ENCODE results near the gene TNRC6A. TPM values are rescaled to one million over a fixed set of nuclear protein-coding genes. Genes with fewer than 3 reads are reported as not detected.

Gene TNRC6A
- total RNA-seq, 1 donor from 2014 or later: 53.0 TPM

DNA sequence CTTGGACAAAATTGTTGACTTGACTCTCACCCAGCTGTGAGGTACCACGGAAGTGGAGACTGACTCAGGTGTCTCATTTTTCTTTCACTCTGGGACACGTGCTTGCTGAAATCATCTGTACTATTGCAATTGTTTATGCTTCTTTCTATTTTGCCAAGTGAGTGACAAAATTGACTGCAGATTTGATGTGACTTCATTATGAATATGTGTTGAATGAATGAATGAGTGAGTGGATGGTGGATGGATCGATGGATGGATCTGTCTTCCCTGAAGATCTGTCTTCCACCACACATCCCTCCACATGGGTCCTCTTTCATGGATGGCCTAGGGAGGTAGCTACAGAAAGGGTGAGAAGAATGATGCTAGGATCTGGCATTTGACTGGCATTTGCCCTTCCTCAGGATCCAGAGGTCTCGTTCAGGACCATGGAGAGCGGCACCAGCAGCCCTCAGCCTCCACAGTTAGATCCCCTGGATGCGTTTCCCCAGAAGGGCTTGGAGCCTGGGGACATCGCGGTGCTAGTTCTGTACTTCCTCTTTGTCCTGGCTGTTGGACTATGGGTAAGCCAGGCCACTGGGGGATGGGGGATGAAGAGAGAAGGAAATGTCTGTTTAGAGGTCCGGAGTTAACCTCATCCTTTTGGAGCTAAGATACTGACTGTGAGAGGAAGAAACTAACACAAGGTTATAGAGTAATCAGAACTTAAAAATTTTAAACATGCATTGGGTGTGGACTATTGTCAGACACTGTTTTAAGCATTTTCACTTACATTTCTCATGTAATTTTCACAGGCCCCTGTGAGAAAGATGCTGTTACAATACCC, 129.0 kb downstream of the TNRC6A start:
- intact Hi-C loops (cut with DNase I): no loop called here
- H3K9me3 ChIP-seq: no peaks in the 10 kb centered on the region
- no peak for DNase-seq (ENCODE audit: extremely low spot score in 2 of 2)
- H3K4me1 ChIP-seq: peaks cover 11% of the 10 kb centered on the region
- H3K27ac ChIP-seq: no peak overlapping the region
- no peaks in the 10 kb centered on the region for H3K27me3 ChIP-seq
- H3K36me3 ChIP-seq: no peaks in the 10 kb centered on the region
- H3K4me3 ChIP-seq: no peak overlapping the region
- no peak for TF ChIP-seq POLR2A (IDR thresholded peaks at IDR 0.05)
- TF ChIP-seq, protein P1, sequence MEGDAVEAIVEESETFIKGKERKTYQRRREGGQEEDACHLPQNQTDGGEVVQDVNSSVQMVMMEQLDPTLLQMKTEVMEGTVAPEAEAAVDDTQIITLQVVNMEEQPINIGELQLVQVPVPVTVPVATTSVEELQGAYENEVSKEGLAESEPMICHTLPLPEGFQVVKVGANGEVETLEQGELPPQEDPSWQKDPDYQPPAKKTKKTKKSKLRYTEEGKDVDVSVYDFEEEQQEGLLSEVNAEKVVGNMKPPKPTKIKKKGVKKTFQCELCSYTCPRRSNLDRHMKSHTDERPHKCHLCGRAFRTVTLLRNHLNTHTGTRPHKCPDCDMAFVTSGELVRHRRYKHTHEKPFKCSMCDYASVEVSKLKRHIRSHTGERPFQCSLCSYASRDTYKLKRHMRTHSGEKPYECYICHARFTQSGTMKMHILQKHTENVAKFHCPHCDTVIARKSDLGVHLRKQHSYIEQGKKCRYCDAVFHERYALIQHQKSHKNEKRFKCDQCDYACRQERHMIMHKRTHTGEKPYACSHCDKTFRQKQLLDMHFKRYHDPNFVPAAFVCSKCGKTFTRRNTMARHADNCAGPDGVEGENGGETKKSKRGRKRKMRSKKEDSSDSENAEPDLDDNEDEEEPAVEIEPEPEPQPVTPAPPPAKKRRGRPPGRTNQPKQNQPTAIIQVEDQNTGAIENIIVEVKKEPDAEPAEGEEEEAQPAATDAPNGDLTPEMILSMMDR (IDR thresholded peaks at IDR 0.05): no peak
- no peak for TF ChIP-seq POLR2AphosphoS5 (IDR thresholded peaks at IDR 0.05; ENCODE audit: insufficient read depth in 1 of 2, low read depth in 1 of 2)

DNA sequence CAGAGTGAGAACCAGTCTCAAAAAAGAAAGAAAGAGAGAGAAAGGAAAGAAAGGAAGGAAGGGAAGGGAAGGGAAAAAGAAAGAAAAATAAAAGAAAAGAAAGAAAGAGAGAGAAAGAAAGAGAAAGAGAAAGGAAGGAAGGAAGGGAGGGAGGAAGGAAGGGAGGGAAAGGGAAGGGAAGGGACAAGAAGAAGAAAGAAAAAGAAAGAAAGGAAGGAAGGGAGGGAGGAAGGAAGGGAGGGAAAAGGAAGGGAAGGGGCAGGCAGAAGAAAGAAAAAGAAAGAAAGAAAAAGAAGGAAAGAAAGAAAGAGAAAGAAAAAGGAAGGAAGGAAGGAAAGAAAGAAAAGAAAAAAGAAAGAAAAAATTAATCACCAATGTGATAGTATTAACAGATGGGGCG, 132.0 kb downstream of the TNRC6A start:
- Histone ChIP-seq H3K36me3 (no peaks in the 10 kb centered on the region), H3K27ac (no peak overlapping the region), H3K9me3 (no peaks in the 10 kb centered on the region), H3K4me3 (no peak overlapping the region), H3K27me3 (no peaks in the 10 kb centered on the region), H3K4me1 (no peaks in the 10 kb centered on the region)
- intact Hi-C loops (cut with DNase I): no loop called here
- no peak for DNase-seq (ENCODE audit: extremely low spot score in 2 of 2)
- TF ChIP-seq POLR2AphosphoS5 (IDR thresholded peaks at IDR 0.05; ENCODE audit: insufficient read depth in 1 of 2, low read depth in 1 of 2) (no peak), POLR2A (IDR thresholded peaks at IDR 0.05) (no peak)
- TF ChIP-seq, protein P1 (IDR thresholded peaks at IDR 0.05): no peak

DNA sequence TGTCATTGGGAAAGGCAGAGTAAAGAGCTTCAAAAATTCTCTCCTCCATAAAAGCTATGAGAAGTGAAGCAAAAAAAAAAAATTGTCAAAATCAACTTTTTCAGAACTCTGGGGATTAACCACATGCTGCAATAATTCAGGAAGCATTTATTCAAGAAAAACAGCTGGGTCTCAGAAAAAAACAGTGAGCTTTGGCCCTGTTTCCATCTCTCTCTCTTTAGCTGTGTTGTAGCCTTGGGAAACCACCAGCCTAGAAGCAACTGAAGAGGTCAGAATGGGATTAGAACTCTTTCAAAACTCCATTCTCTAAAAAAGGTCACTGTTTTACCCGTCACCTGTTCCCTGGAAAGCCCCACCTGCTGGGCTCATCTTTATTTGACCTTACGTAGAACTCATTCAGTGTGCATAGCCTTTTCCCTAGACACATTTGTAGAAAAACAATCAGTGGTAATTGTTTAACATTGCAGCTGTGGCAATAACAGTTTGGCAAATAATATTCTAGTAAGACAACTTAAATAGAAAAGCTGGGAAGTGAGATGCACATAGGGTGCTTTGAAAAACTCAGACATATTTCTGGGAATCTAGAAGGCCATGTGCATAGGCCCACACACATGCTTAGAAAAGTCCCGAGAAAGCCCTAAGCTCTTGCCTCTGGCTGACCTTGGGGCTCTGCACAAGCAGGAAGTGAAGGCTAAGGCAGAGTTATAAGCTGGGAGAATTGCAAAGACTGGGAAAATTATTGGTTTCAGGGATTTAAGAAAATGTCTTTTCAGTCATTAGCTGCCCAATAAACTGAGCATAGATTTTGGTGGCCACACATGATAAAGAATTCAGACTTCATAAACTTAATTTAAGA, 134.4 kb downstream of the TNRC6A start:
- H3K4me1 ChIP-seq: no peaks in the 10 kb centered on the region
- H3K9me3 ChIP-seq: no peaks in the 10 kb centered on the region
- DNase-seq (ENCODE audit: extremely low spot score in 2 of 2): no peak
- H3K27ac ChIP-seq: no peak overlapping the region
- H3K27me3 ChIP-seq: no peaks in the 10 kb centered on the region
- no peak overlapping the region for H3K4me3 ChIP-seq
- TF ChIP-seq, protein P1 (IDR thresholded peaks at IDR 0.05): no peak
- TF ChIP-seq POLR2A (IDR thresholded peaks at IDR 0.05) (no peak), POLR2AphosphoS5 (IDR thresholded peaks at IDR 0.05; ENCODE audit: insufficient read depth in 1 of 2, low read depth in 1 of 2) (no peak)
- intact Hi-C loops (cut with DNase I): no loop called here
- H3K36me3 ChIP-seq: no peaks in the 10 kb centered on the region

DNA sequence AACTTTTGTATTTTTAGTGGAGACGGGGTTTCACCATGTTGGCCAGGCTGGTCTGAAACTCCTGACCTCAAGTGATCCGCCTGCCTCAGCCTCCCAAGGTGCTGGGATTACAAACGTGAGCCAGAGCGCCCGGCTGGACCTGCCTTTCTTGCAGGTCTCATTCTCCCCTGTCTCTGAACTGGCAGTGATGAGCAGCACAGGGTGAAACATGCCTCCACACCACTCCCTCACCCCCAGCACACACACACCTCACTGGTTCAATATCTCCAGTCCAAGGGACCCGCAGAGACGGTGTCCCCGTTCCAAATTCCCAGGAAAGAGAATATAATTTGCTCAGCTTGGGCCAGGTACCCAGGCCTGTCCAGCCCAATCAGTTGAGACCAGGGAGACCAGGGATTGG, 139.6 kb downstream of the TNRC6A start:
- intact Hi-C loops (cut with DNase I): no loop called here
- Histone ChIP-seq H3K27me3 (no peaks in the 10 kb centered on the region), H3K4me3 (no peak overlapping the region), H3K9me3 (no peaks in the 10 kb centered on the region), H3K4me1 (no peaks in the 10 kb centered on the region), H3K36me3 (no peaks in the 10 kb centered on the region), H3K27ac (no peak overlapping the region)
- no peak for DNase-seq (ENCODE audit: extremely low spot score in 2 of 2)
- TF ChIP-seq, protein P1 (IDR thresholded peaks at IDR 0.05): no peak
- TF ChIP-seq POLR2A (IDR thresholded peaks at IDR 0.05): no peak
- no peak for TF ChIP-seq POLR2AphosphoS5 (IDR thresholded peaks at IDR 0.05; ENCODE audit: insufficient read depth in 1 of 2, low read depth in 1 of 2)
